Neural cell (in vitro differentiated cells): Measurements from ENCODE around the gene IGSF9B. TPM values are rescaled to one million over a fixed set of nuclear protein-coding genes. Genes with fewer than 3 reads are reported as not detected.

Experiments used
- H2AFZ ChIP-seq: fragments of 200-600, 300-800 bp; sonication (generic), shearing (Covaris generic); 2 replicates; pipeline ENCODE4 v1.6.0; 2014; ENCODE audit warnings: low read depth, mild to moderate bottlenecking, antibody characterized with exemption, low read length, moderate library complexity
- H3F3A ChIP-seq: fragments of 200-600 bp; shearing (Covaris generic); 2 replicates; pipeline ENCODE4 v1.6.1; 2016; ENCODE audit warnings: mild to moderate bottlenecking, moderate library complexity, mixed read lengths, antibody characterized with exemption, low read length; ENCODE audit not compliant: insufficient read depth, poor library complexity, severe bottlenecking
- H3K27ac ChIP-seq: fragments of 200-600, 300-800 bp; sonication (generic), shearing (Covaris generic); 2 replicates; pipeline ENCODE4 v1.5.1; 2014; ENCODE audit warnings: mild to moderate bottlenecking, low read length, moderate library complexity
- H3K27me3 ChIP-seq: fragments of 300-800, 200-600 bp; sonication (generic), shearing (Covaris generic); 2 replicates; pipeline ENCODE4 v1.6.0; 2014; ENCODE audit warnings: mild to moderate bottlenecking, low read depth, low read length, moderate library complexity; ENCODE audit not compliant: insufficient read depth
- H3K36me3 ChIP-seq: fragments of 300-800, 200-600 bp; sonication (generic), shearing (Covaris generic); 2 replicates; pipeline ENCODE4 v1.5.1; 2014; ENCODE audit warnings: mild to moderate bottlenecking, antibody characterized with exemption, low read length, moderate library complexity; ENCODE audit not compliant: insufficient read depth
- H3K4me2 ChIP-seq: fragments of 300-800, 200-600 bp; sonication (generic), shearing (Covaris generic); 2 replicates; pipeline ENCODE4 v1.6.0; 2014; ENCODE audit warnings: mild to moderate bottlenecking, low read length
- H3K4me3 ChIP-seq: fragments of 300-800, 200-600 bp; sonication (generic), shearing (Covaris generic); 2 replicates; pipeline ENCODE4 v1.5.1; 2014; ENCODE audit warnings: mild to moderate bottlenecking, low read length, moderate library complexity
- H3K79me2 ChIP-seq: fragments of 200-600 bp; shearing (Covaris generic); replicated peaks from 2 replicates; pipeline ENCODE4 v1.6.0; 2014; ENCODE audit warnings: mild to moderate bottlenecking, low read length, moderate library complexity; ENCODE audit not compliant: insufficient read depth
- H3K9ac ChIP-seq: fragments of 300-800, 200-600 bp; sonication (generic), shearing (Covaris generic); 2 replicates; pipeline ENCODE4 v1.6.1; 2016; ENCODE audit warnings: mild to moderate bottlenecking, low read length, mixed read lengths
- H3K9me2 ChIP-seq: fragments of 200-600 bp; shearing (Covaris generic); 2 replicates; pipeline ENCODE4 v1.6.1; 2016; ENCODE audit warnings: mild to moderate bottlenecking, low read length, mixed read lengths; ENCODE audit not compliant: insufficient read depth
- H3K9me3 ChIP-seq: fragments of 200-600, 300-800 bp; sonication (generic), shearing (Covaris generic); 2 replicates; pipeline ENCODE4 v1.6.1; 2016; ENCODE audit warnings: mild to moderate bottlenecking, mixed run types, low read length, moderate library complexity, mixed read lengths
- H4K20me1 ChIP-seq: fragments of 200-600 bp; shearing (Covaris generic); 2 replicates; pipeline ENCODE4 v1.6.1; 2016; ENCODE audit warnings: mild to moderate bottlenecking, mixed run types; ENCODE audit not compliant: insufficient read depth
- EP300 ChIP-seq: fragments of 450-650 bp; conservative IDR thresholded peaks from 2 replicates; pipeline ENCODE4 v1.6.1; 2014; ENCODE audit warnings: antibody characterized with exemption, mild to moderate bottlenecking, moderate library complexity; ENCODE audit not compliant: poor library complexity, severe bottlenecking
- EZH2 ChIP-seq: fragments of 200-600, 300-800 bp; shearing (Covaris generic), sonication (generic); IDR thresholded peaks from 2 replicates; pipeline ENCODE4 v1.6.1; 2014; ENCODE audit warnings: antibody characterized with exemption, low read length, borderline replicate concordance, mild to moderate bottlenecking; ENCODE audit not compliant: insufficient read depth, poor library complexity, severe bottlenecking
- MXI1 ChIP-seq: fragments of 450-650 bp; conservative IDR thresholded peaks from 2 replicates; pipeline ENCODE4 v1.6.1; 2014; ENCODE audit warnings: antibody characterized with exemption, mild to moderate bottlenecking; ENCODE audit not compliant: poor library complexity, severe bottlenecking
- POLR2AphosphoS5 ChIP-seq: IDR thresholded peaks from 2 replicates; pipeline ENCODE4 v1.6.1; 2012
- RAD21 ChIP-seq: fragments of 450-650 bp; conservative IDR thresholded peaks from 2 replicates; pipeline ENCODE4 v1.6.1; 2014; ENCODE audit warnings: antibody characterized with exemption, mild to moderate bottlenecking, moderate library complexity
- SMC3 ChIP-seq: fragments of 450-650 bp; conservative IDR thresholded peaks from 2 replicates; pipeline ENCODE4 v1.6.1; 2014; ENCODE audit warnings: antibody characterized with exemption, mild to moderate bottlenecking, moderate library complexity; ENCODE audit not compliant: poor library complexity
- TAF1 ChIP-seq: IDR thresholded peaks from 2 replicates; pipeline ENCODE4 v1.6.1; 2012; ENCODE audit warnings: low read depth
- polyA plus RNA-seq: library from polyadenylated mRNA; depleted of rRNA; stranded (reverse); fragments of >200 nt; gene quantifications from 2 replicates; pipeline ENCODE4 v1.2.3, GENCODE V29; 2014
- TF ChIP-seq, protein P1 (sequence below): IDR thresholded peaks from 2 replicates; pipeline ENCODE4 v1.6.1; 2012; ENCODE audit warnings: borderline replicate concordance
- TF ChIP-seq, protein P2 (sequence below): fragments of 450-650 bp; IDR thresholded peaks from 2 replicates; pipeline ENCODE4 v1.5.1; 2014; ENCODE audit warnings: antibody characterized with exemption, mild to moderate bottlenecking, moderate library complexity; ENCODE audit not compliant: poor library complexity, severe bottlenecking

Gene IGSF9B
- polyA plus RNA-seq, 1 donor from 2014 or later = 2.3 TPM

- Histone ChIP-seq H3K36me3 (peaks cover 5% of the 10 kb centered on the region), H3F3A (no peaks in the 10 kb centered on the region), H3K27me3 (no peaks in the 10 kb centered on the region), H3K9me3 (no peaks in the 10 kb centered on the region), H3K79me2 (no peaks in the 10 kb centered on the region), H3K27ac (no peak overlapping the region), H3K4me2 (no peak overlapping the region), H3K9me2 (no peaks in the 10 kb centered on the region), H2AFZ (no peak overlapping the region), H3K9ac (no peak overlapping the region), H3K4me3 (no peak overlapping the region), H4K20me1 (no peaks in the 10 kb centered on the region)
- TF ChIP-seq RAD21 (no peak), EP300 (no peak), POLR2AphosphoS5 (no peak), EZH2 (no peak), MXI1 (no peak), SMC3 (no peak), TAF1 (no peak)
- TF ChIP-seq, protein P1, sequence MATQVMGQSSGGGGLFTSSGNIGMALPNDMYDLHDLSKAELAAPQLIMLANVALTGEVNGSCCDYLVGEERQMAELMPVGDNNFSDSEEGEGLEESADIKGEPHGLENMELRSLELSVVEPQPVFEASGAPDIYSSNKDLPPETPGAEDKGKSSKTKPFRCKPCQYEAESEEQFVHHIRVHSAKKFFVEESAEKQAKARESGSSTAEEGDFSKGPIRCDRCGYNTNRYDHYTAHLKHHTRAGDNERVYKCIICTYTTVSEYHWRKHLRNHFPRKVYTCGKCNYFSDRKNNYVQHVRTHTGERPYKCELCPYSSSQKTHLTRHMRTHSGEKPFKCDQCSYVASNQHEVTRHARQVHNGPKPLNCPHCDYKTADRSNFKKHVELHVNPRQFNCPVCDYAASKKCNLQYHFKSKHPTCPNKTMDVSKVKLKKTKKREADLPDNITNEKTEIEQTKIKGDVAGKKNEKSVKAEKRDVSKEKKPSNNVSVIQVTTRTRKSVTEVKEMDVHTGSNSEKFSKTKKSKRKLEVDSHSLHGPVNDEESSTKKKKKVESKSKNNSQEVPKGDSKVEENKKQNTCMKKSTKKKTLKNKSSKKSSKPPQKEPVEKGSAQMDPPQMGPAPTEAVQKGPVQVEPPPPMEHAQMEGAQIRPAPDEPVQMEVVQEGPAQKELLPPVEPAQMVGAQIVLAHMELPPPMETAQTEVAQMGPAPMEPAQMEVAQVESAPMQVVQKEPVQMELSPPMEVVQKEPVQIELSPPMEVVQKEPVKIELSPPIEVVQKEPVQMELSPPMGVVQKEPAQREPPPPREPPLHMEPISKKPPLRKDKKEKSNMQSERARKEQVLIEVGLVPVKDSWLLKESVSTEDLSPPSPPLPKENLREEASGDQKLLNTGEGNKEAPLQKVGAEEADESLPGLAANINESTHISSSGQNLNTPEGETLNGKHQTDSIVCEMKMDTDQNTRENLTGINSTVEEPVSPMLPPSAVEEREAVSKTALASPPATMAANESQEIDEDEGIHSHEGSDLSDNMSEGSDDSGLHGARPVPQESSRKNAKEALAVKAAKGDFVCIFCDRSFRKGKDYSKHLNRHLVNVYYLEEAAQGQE = no peak
- TF ChIP-seq, protein P2, sequence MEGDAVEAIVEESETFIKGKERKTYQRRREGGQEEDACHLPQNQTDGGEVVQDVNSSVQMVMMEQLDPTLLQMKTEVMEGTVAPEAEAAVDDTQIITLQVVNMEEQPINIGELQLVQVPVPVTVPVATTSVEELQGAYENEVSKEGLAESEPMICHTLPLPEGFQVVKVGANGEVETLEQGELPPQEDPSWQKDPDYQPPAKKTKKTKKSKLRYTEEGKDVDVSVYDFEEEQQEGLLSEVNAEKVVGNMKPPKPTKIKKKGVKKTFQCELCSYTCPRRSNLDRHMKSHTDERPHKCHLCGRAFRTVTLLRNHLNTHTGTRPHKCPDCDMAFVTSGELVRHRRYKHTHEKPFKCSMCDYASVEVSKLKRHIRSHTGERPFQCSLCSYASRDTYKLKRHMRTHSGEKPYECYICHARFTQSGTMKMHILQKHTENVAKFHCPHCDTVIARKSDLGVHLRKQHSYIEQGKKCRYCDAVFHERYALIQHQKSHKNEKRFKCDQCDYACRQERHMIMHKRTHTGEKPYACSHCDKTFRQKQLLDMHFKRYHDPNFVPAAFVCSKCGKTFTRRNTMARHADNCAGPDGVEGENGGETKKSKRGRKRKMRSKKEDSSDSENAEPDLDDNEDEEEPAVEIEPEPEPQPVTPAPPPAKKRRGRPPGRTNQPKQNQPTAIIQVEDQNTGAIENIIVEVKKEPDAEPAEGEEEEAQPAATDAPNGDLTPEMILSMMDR = no peak
Observed at GRCh38 chr11:133937015-133937414, 19.8 kb downstream of the IGSF9B start.

GRCh38 chr11:133936592-133936991, 20.2 kb downstream of the IGSF9B start:
- no peak overlapping the region for H3K27ac ChIP-seq
- H3K4me2 ChIP-seq = no peak overlapping the region

More at GRCh38 chr11:133936592-133936991, 20.2 kb downstream of the IGSF9B start:
- no peak overlapping the region for H2AFZ ChIP-seq
- H3F3A ChIP-seq = no peaks in the 10 kb centered on the region
- H3K9me3 ChIP-seq = no peaks in the 10 kb centered on the region
- H3K9ac ChIP-seq = no peak overlapping the region
- H3K9me2 ChIP-seq = no peaks in the 10 kb centered on the region
- H3K79me2 ChIP-seq = no peaks in the 10 kb centered on the region
- TF ChIP-seq SMC3 (no peak), RAD21 (no peak), EZH2 (no peak), MXI1 (no peak), TAF1 (no peak), EP300 (no peak), POLR2AphosphoS5 (no peak)
- TF ChIP-seq, protein P1 = no peak
- TF ChIP-seq, protein P2 = no peak
- no peaks in the 10 kb centered on the region for H4K20me1 ChIP-seq
- peaks cover 5% of the 10 kb centered on the region for H3K36me3 ChIP-seq
- no peak overlapping the region for H3K4me3 ChIP-seq
- no peaks in the 10 kb centered on the region for H3K27me3 ChIP-seq
